Skeletal muscle tissue (tissue), 4 donors: ENCODE data around the gene MPV17L2. TPM values are rescaled to one million over a fixed set of nuclear protein-coding genes. Genes with fewer than 3 reads are reported as not detected.

ENCODE experiments used
- H3K27ac ChIP-seq: one replicate; pipeline ENCODE4 v1.7.0; 2013; ENCODE audit warnings: mild to moderate bottlenecking, low read depth, low read length, inconsistent platforms
- H3K27me3 ChIP-seq, 3 donors: one replicate each; pipeline ENCODE4 v1.7.0; 2013; ENCODE audit warnings: low read length in 3 of 3; ENCODE audit not compliant: control insufficient read depth in 3 of 3, insufficient read depth in 3 of 3
- H3K36me3 ChIP-seq, 3 donors: one replicate each; pipeline ENCODE4 v1.7.0; 2013; ENCODE audit warnings: low read length in 3 of 3; ENCODE audit not compliant: control insufficient read depth in 3 of 3, insufficient read depth in 3 of 3
- H3K4me1 ChIP-seq, 3 donors: one replicate each; pipeline ENCODE4 v1.7.0; 2013; ENCODE audit warnings: low read length in 3 of 3, mild to moderate bottlenecking in 3 of 3; ENCODE audit not compliant: control insufficient read depth in 3 of 3, insufficient read depth in 3 of 3
- H3K4me3 ChIP-seq, 3 donors: one replicate each; pipeline ENCODE4 v1.7.0; 2013; ENCODE audit warnings: low read length in 3 of 3
- H3K9ac ChIP-seq, 3 donors: one replicate each; pipeline ENCODE4 v1.7.0; 2013; ENCODE audit warnings: low read length in 3 of 3, mild to moderate bottlenecking in 3 of 3, moderate library complexity in 2 of 3, low read depth in 1 of 3
- H3K9me3 ChIP-seq, 3 donors: one replicate each; pipeline ENCODE4 v1.7.0; 2013; ENCODE audit warnings: low read length in 3 of 3; ENCODE audit not compliant: control insufficient read depth in 3 of 3
- total RNA-seq: library from RNA; depleted of rRNA; stranded (reverse); fragments of >200 nt; gene quantifications from one replicate; pipeline ENCODE4 v1.2.3, GENCODE V29; 2014
- donor health status: Osteomylitis.

MPV17L2 gene
- total RNA-seq, 1 donor from 2014 or later, result 4.2 TPM

DNA sequence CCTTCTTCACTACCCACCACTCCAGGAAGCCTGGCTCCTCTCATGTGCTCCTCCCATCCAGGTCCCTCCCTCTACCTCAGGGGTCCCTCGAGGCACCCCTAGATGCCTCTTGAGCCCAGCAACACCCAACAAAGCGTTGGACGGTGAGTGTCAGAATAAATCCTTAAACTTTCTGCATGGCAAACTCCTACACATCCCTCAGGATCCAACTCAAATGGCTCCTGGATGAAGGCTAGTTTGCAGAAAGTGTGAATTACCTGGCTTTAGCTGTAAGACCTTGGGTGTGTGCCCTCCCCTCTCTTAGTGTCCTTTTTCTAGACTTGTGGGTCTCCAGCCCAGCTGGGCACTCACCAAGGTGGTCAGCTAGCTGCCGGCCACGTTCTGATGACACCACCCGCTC lies 5.4 kb downstream of the MPV17L2 start:
- no peak overlapping the region for H3K4me3 ChIP-seq
- H3K27ac ChIP-seq, result no peak overlapping the region
- peaks cover 17 to 29% (median 25%) of the 10 kb centered on the region in 3 donors for H3K4me1 ChIP-seq
- H3K9me3 ChIP-seq, result no peaks in the 10 kb centered on the region
- H3K9ac ChIP-seq, result no peak overlapping the region
- peaks cover 32 to 36% (median 32%) of the 10 kb centered on the region in 3 donors for H3K36me3 ChIP-seq
- H3K27me3 ChIP-seq, result no peaks in the 10 kb centered on the region

DNA sequence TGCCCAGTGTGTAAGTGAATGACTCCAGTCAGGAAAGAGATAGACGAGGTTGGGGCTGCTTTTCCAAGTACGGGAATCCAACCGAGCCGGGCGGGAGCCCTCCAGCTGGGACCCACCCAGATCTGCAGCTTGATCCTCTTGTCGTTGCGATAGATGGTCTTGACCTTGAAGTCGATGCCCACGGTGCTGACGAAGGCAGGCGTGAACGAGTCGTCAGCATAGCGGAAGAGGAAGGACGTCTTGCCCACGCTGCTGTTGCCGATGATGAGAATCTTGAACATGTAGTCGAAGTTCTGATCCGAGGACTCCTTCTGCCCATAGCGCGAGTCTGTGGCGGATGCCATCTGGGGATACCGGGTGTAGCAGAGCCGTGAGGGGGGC lies 9.4 kb downstream of the MPV17L2 start:
- H3K4me3 ChIP-seq, result no peak overlapping the region

DNA sequence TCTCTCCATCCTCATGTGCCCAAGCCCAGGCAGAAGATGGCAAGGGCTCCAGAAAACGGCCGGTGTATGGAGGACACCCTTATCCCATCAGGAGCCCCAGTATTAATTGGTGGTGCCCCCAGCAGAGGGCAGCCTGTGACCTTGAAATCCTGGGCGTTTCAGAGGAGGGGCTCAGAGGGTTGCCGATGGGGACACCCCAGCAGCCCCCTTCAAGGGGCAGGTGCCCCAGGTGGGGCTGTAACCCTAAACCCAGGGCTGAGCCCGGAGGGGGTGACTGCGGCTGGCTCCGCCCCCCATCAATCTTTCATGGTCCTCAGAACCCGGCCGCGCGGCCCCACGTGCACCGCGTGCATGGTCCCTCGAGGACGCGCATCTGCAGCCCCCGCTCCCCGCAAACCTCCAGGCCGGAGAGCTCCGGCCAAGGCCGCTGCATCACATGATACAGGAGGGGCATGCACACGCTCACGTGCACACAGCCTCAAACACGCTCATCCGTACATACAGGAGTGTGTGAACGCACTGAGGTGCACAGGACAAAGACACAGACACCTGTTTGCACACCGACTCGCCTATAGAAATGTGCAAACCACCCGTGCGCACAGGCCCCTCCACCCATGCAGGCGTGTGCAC lies 9.9 kb downstream of the MPV17L2 start:
- H3K36me3 ChIP-seq, result peaks cover 14 to 21% (median 20%) of the 10 kb centered on the region in 3 donors
- peak overlapping the region; percentile 71 to 90 (median 79) for H3K9ac ChIP-seq
- no peak overlapping the region for H3K27ac ChIP-seq
- H3K4me3 ChIP-seq, result peak overlapping the region; percentile 81 to 96 (median 95)
- no peaks in the 10 kb centered on the region for H3K9me3 ChIP-seq
- H3K4me1 ChIP-seq, result peaks cover 16 to 19% (median 18%) of the 10 kb centered on the region in 3 donors
- no peaks in the 10 kb centered on the region for H3K27me3 ChIP-seq

More for the DNA sequence above, 9.4 kb downstream of the MPV17L2 start:
- H3K27me3 ChIP-seq, result no peaks in the 10 kb centered on the region
- no peak overlapping the region for H3K27ac ChIP-seq
- H3K9ac ChIP-seq, result peak overlapping the region in 1 of 3 donors; percentile 90
- peaks cover 16 to 21% (median 19%) of the 10 kb centered on the region in 3 donors for H3K4me1 ChIP-seq
- peaks cover 18 to 25% (median 22%) of the 10 kb centered on the region in 3 donors for H3K36me3 ChIP-seq
- no peaks in the 10 kb centered on the region for H3K9me3 ChIP-seq

DNA sequence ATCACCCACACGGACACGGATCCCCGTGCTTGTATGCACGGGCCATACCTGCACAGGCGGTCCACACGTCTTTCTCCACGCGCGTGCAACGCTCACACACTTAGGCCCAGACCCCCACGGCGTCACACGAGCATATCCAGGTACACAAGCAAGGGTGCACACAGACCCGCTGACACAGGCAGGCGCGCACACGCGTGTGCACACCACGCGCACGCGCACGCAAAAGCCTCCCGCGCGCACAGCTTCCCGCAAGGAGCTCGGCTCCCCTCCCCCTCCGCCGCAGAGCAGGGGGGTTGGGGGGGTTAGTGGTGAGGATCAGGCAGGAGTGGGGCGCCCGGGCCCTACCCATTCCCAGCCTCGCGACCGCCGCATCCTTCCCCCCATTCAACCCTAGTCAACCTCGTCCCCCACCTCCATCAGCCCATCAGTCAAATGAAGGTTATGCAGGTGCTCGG lies 10.4 kb downstream of the MPV17L2 start:
- no peaks in the 10 kb centered on the region for H3K9me3 ChIP-seq
- peak overlapping the region; percentile 71 to 90 (median 79) for H3K9ac ChIP-seq

GRCh38 chr19:18203863-18204393 lies 10.9 kb downstream of the MPV17L2 start, which contains the start of gene RAB3A:
RAB3A (minus strand) TSS chr19:18204042; CDS start chr19:18202740, 1,302 bp downstream.
- Histone ChIP-seq H3K27ac (peak within 1 kb of the TSS; percentile 100), H3K4me1 (peaks cover 16 to 19% (median 16%) of the 10 kb centered on the region in 3 donors), H3K9ac (peak within 1 kb of the TSS; percentile 93 to 98 (median 98)), H3K27me3 (no peaks in the 10 kb centered on the region), H3K36me3 (peaks cover 4 to 14% (median 12%) of the 10 kb centered on the region in 3 donors), H3K9me3 (no peaks in the 10 kb centered on the region), H3K4me3 (peak within 1 kb of the TSS; percentile 87 to 96 (median 95))

More for the DNA sequence above, 10.4 kb downstream of the MPV17L2 start:
- Histone ChIP-seq H3K4me1 (peaks cover 16 to 19% (median 16%) of the 10 kb centered on the region in 3 donors), H3K27me3 (no peaks in the 10 kb centered on the region), H3K27ac (no peak overlapping the region), H3K4me3 (peak overlapping the region; percentile 81 to 96 (median 95)), H3K36me3 (peaks cover 9 to 19% (median 16%) of the 10 kb centered on the region in 3 donors)

- Histone ChIP-seq H3K36me3 (peaks cover 4 to 12% (median 11%) of the 10 kb centered on the region in 3 donors), H3K4me3 (peak overlapping the region; percentile 76 to 87 (median 85)), H3K9me3 (no peaks in the 10 kb centered on the region), H3K27ac (peak overlapping the region; percentile 100), H3K9ac (peak overlapping the region; percentile 93 to 98 (median 98)), H3K27me3 (no peaks in the 10 kb centered on the region), H3K4me1 (peaks cover 16 to 19% (median 16%) of the 10 kb centered on the region in 3 donors)
These were observed 11.6 kb downstream of the MPV17L2 start for GRCh38 chr19:18204394-18205199.

- Histone ChIP-seq H3K4me1 (peaks cover 16 to 19% (median 16%) of the 10 kb centered on the region in 3 donors), H3K9me3 (no peaks in the 10 kb centered on the region), H3K27me3 (no peaks in the 10 kb centered on the region)
These were observed 12.3 kb downstream of the MPV17L2 start for GRCh38 chr19:18205200-18205892.

GRCh38 chr19:18206018-18206417 lies 13.0 kb downstream of the MPV17L2 start:
- peaks cover 0 to 5% (median 4%) of the 10 kb centered on the region in 3 donors for H3K36me3 ChIP-seq
- H3K9me3 ChIP-seq, result no peaks in the 10 kb centered on the region
- H3K27me3 ChIP-seq, result no peaks in the 10 kb centered on the region
- peak overlapping the region in 1 of 3 donors; percentile 76 for H3K4me3 ChIP-seq
- H3K27ac ChIP-seq, result peak overlapping the region; percentile 100
- H3K4me1 ChIP-seq, result peaks cover 16 to 19% (median 16%) of the 10 kb centered on the region in 3 donors
- peak overlapping the region in 1 of 3 donors; percentile 98 for H3K9ac ChIP-seq

More at GRCh38 chr19:18205200-18205892, 12.3 kb downstream of the MPV17L2 start:
- Histone ChIP-seq H3K4me3 (peak overlapping the region; percentile 76 to 87 (median 85)), H3K36me3 (peaks cover under 1 to 8% (median 6%) of the 10 kb centered on the region in 3 donors), H3K27ac (peak overlapping the region; percentile 100), H3K9ac (peak overlapping the region; percentile 93 to 98 (median 98))
